H1 (cell line): Measurements from ENCODE around the gene MRPS25. TPM values are rescaled to one million over a fixed set of nuclear protein-coding genes. Genes with fewer than 3 reads are reported as not detected.

ENCODE experiments used
- CTCF ChIA-PET: fragments of 300-600 bp; sonication (Branson Sonifier 250); formaldehyde crosslinking; loops from one replicate; lab custom pipeline; 2021; ENCODE audit not compliant: partially characterized antibody; lab: Charles Lee
- POLR2A ChIA-PET: fragments of 300-600 bp; sonication (Branson Sonifier 250); formaldehyde crosslinking; loops from one replicate; lab custom pipeline; 2021; ENCODE audit warnings: inconsistent platforms; ENCODE audit not compliant: partially characterized antibody; lab: Charles Lee
- DNase-seq, 2 experiments: peaks; one replicate each; pipeline versions ENCODE4 v3.0.0 to v3.0.0-alpha.2; 2010 to 2022; ENCODE audit warnings: low spot score in 2 of 2, low read depth in 1 of 2, mixed read lengths in 1 of 2
- FAIRE-seq: peaks from 2 replicates; lab custom pipeline; 2011; peaks lifted over from hg19 to GRCh38; lab: Jason Lieb, UNC
- H2AFZ ChIP-seq: 2 replicates; pipeline ENCODE4 v1.8.1; 2012; ENCODE audit warnings: low read length, inconsistent platforms
- H2AK5ac ChIP-seq: 2 replicates; pipeline ENCODE4 v1.6.1; 2013; ENCODE audit warnings: low read depth, low read length
- H2BK120ac ChIP-seq: replicated peaks from 2 replicates; pipeline ENCODE3; 2013; ENCODE audit warnings: low read depth, low read length, inconsistent platforms
- H2BK12ac ChIP-seq: 2 replicates; pipeline ENCODE4 v1.6.1; 2013; ENCODE audit warnings: low read depth, low read length
- H2BK15ac ChIP-seq: 2 replicates; pipeline ENCODE4 v1.6.1; 2013; ENCODE audit warnings: low read length
- H2BK20ac ChIP-seq: 2 replicates; pipeline ENCODE4 v1.6.1; 2013; ENCODE audit warnings: low read length
- H2BK5ac ChIP-seq: 2 replicates; pipeline ENCODE4 v1.6.1; 2013; ENCODE audit warnings: low read depth, low read length
- H3K14ac ChIP-seq: 2 replicates; pipeline ENCODE4 v1.6.1; 2013; ENCODE audit warnings: inconsistent platforms; ENCODE audit not compliant: insufficient read length
- H3K18ac ChIP-seq: 2 replicates; pipeline ENCODE4 v1.6.1; 2013; ENCODE audit warnings: low read length; ENCODE audit errors: extremely low read depth
- H3K23ac ChIP-seq: 2 replicates; pipeline ENCODE4 v1.6.1; 2013; ENCODE audit warnings: inconsistent platforms; ENCODE audit not compliant: insufficient read length
- H3K23me2 ChIP-seq: 2 replicates; pipeline ENCODE4 v1.6.1; 2013; ENCODE audit warnings: low read depth, low read length
- H3K27ac ChIP-seq: 2 replicates; pipeline ENCODE4 v1.6.1; 2011; ENCODE audit warnings: low read depth, low read length, inconsistent platforms
- H3K27me3 ChIP-seq, 4 experiments: replicated peaks in 1 of 4; 1 replicate in 1 of 4; 2 replicates in 3 of 4; pipeline versions ENCODE4 v1.6.1 to v1.8.1; 2011 to 2013; ENCODE audit warnings: low read length in 3 of 4, mild to moderate bottlenecking in 3 of 4, inconsistent platforms in 2 of 4, mixed read lengths in 2 of 4, moderate library complexity in 1 of 4; ENCODE audit not compliant: control insufficient read depth in 3 of 4, insufficient read depth in 3 of 4; ENCODE audit errors: extremely low read depth in 1 of 4
- H3K36me3 ChIP-seq, 4 experiments: 2 replicates each; pipeline versions ENCODE4 v1.6.1 to v1.8.1; 2011 to 2013; ENCODE audit warnings: mild to moderate bottlenecking in 4 of 4, low read length in 3 of 4, moderate library complexity in 2 of 4, control low read depth in 1 of 4, inconsistent platforms in 1 of 4; ENCODE audit not compliant: insufficient read depth in 4 of 4, control insufficient read depth in 2 of 4
- H3K4ac ChIP-seq: replicated peaks from 2 replicates; pipeline ENCODE3; 2013; ENCODE audit warnings: low read length, low read depth, mixed read lengths, inconsistent platforms; ENCODE audit not compliant: insufficient read length
- H3K4me1 ChIP-seq, 4 experiments: replicated peaks in 1 of 4; 1 replicate in 1 of 4; 2 replicates in 3 of 4; pipeline versions ENCODE4 v1.6.1 to v1.8.1; 2011 to 2013; ENCODE audit warnings: low read length in 3 of 4, inconsistent platforms in 2 of 4, mixed read lengths in 1 of 4; ENCODE audit not compliant: insufficient read depth in 4 of 4, control insufficient read depth in 3 of 4
- H3K4me2 ChIP-seq, 2 experiments: 2 replicates each; pipeline versions ENCODE4 v1.6.1 to v1.8.1; 2011 to 2013; ENCODE audit warnings: low read depth in 2 of 2, low read length in 2 of 2, control low read depth in 1 of 2, inconsistent platforms in 1 of 2, mild to moderate bottlenecking in 1 of 2; ENCODE audit not compliant: insufficient read depth in 1 of 2
- H3K4me3 ChIP-seq, 4 experiments: fragments of 200-600, 300-600 bp in 1 of 4; sonication (generic), shearing (Covaris generic), sonication (Bioruptor Twin) in 1 of 4; 2 replicates each; pipeline versions ENCODE4 v1.5.1 to v1.8.1; 2011 to 2016; ENCODE audit warnings: low read length in 4 of 4, low read depth in 3 of 4, control low read depth in 2 of 4, inconsistent platforms in 2 of 4, mild to moderate bottlenecking in 2 of 4, mixed read lengths in 1 of 4, moderate library complexity in 1 of 4; ENCODE audit not compliant: insufficient read depth in 2 of 4; ENCODE audit errors: extremely low read depth in 1 of 4
- H3K56ac ChIP-seq: replicated peaks from 2 replicates; pipeline ENCODE3; 2013; ENCODE audit warnings: low read depth, mild to moderate bottlenecking, mixed read lengths, low read length, inconsistent platforms; ENCODE audit not compliant: insufficient read length
- H3K79me1 ChIP-seq: 2 replicates; pipeline ENCODE4 v1.6.1; 2013; ENCODE audit warnings: low read depth, low read length, control low read depth
- H3K79me2 ChIP-seq, 2 experiments: 2 replicates each; pipeline versions ENCODE4 v1.6.1 to v1.8.1; 2012 to 2013; ENCODE audit warnings: low read length in 2 of 2, mild to moderate bottlenecking in 2 of 2, inconsistent platforms in 1 of 2; ENCODE audit not compliant: insufficient read depth in 2 of 2, control insufficient read depth in 1 of 2
- H3K9ac ChIP-seq, 4 experiments: replicated peaks in 1 of 4; 1 replicate in 1 of 4; 2 replicates in 3 of 4; pipeline versions ENCODE4 v1.6.1 to v1.8.1; 2011 to 2013; ENCODE audit warnings: low read depth in 3 of 4, low read length in 3 of 4, control low read depth in 2 of 4, mild to moderate bottlenecking in 2 of 4, moderate library complexity in 2 of 4, inconsistent platforms in 1 of 4; ENCODE audit errors: extremely low read depth in 1 of 4
- H3K9me3 ChIP-seq, 2 experiments: 2 replicates each; pipeline versions ENCODE4 v1.6.1 to v1.8.1; 2012 to 2013; ENCODE audit warnings: mild to moderate bottlenecking in 2 of 2, moderate library complexity in 2 of 2, control low read depth in 1 of 2, inconsistent platforms in 1 of 2, low read depth in 1 of 2, low read length in 1 of 2, mixed read lengths in 1 of 2; ENCODE audit not compliant: insufficient read depth in 2 of 2
- H4K20me1 ChIP-seq, 2 experiments: replicated peaks in 1 of 2; 2 replicates each; pipeline versions ENCODE3 to v1.8.1; 2011 to 2013; ENCODE audit warnings: inconsistent platforms in 2 of 2, low read length in 2 of 2, mild to moderate bottlenecking in 1 of 2; ENCODE audit not compliant: insufficient read depth in 2 of 2, control insufficient read depth in 1 of 2
- H4K5ac ChIP-seq: 2 replicates; pipeline ENCODE4 v1.6.1; 2013; ENCODE audit warnings: low read length, low read depth, mixed read lengths, inconsistent platforms; ENCODE audit not compliant: insufficient read length
- H4K8ac ChIP-seq: 2 replicates; pipeline ENCODE4 v1.8.0; 2013; ENCODE audit warnings: mild to moderate bottlenecking, moderate library complexity, low read length, inconsistent platforms; ENCODE audit not compliant: insufficient read depth; ENCODE audit errors: extremely low read depth
- H4K91ac ChIP-seq: replicated peaks from 2 replicates; pipeline ENCODE3; 2013; ENCODE audit warnings: low read length, mixed read lengths, inconsistent platforms; ENCODE audit not compliant: insufficient read length
- ATF2 ChIP-seq: IDR thresholded peaks from 2 replicates; pipeline ENCODE4 v1.6.1; 2012; ENCODE audit warnings: low read length, inconsistent platforms
- HDAC2 ChIP-seq, 2 experiments: fragments of 300-600 bp in 1 of 2; sonication (generic) in 1 of 2; IDR thresholded peaks; 2 replicates each; pipeline ENCODE4 v1.6.1; 2011 to 2012; ENCODE audit warnings: low read depth in 2 of 2, low read length in 2 of 2, mild to moderate bottlenecking in 2 of 2, moderate library complexity in 2 of 2, borderline replicate concordance in 1 of 2, inconsistent platforms in 1 of 2
- JUN ChIP-seq: IDR thresholded peaks from 2 replicates; pipeline ENCODE4 v1.6.1; 2011; ENCODE audit warnings: low read depth, mild to moderate bottlenecking, improper control_type of control experiment, low read length
- KDM5A ChIP-seq: fragments of 200-600 bp; IDR thresholded peaks from 2 replicates; pipeline ENCODE4 v1.7.1; 2012; ENCODE audit warnings: mild to moderate bottlenecking, low read length, inconsistent platforms, mixed read lengths
- POLR2A ChIP-seq, 2 experiments: IDR thresholded peaks; 1 replicate in 1 of 2; 2 replicates in 1 of 2; pipeline ENCODE4 v1.6.1; 2011; ENCODE audit warnings: low read depth in 2 of 2, low read length in 2 of 2, mild to moderate bottlenecking in 2 of 2; ENCODE audit errors: control extremely low read depth in 1 of 2
- SP1 ChIP-seq: IDR thresholded peaks from 2 replicates; pipeline ENCODE4 v1.6.1; 2011; ENCODE audit warnings: low read depth, low read length
- WGBS, 2 experiments: shearing (Covaris generic) in 1 of 2; methylation state at CpG; one replicate each; pipeline versions ENCODE4 v1.1.6 to v1.1.7; 2013 to 2015; ENCODE audit warnings: low lambda C conversion rate in 2 of 2, mixed read lengths in 2 of 2, inconsistent platforms in 1 of 2, low coverage in 1 of 2, missing lambda C conversion rate in 1 of 2; ENCODE audit not compliant: insufficient replicate concordance in 2 of 2, insufficient coverage in 1 of 2, insufficient read length in 1 of 2; ENCODE audit errors: extremely low coverage in 1 of 2, missing lambda C conversion rate in 1 of 2; 5-methylcytosine and 5-hydroxymethylcytosine counted together
- polyA plus RNA-seq, 7 experiments: library from polyadenylated mRNA; depleted of rRNA in 3 of 7; stranded (reverse) in 5 of 7; unstranded in 2 of 7; fragments of >200 nt in 5 of 7; fragments of 200-250 nt in 2 of 7; gene quantifications; 1 replicate in 5 of 7; 2 replicates in 1 of 7; 4 replicates in 1 of 7; pipeline versions ENCODE4 v1.2.1 to v1.2.3, GENCODE V29; 2011 to 2013; ENCODE audit warnings: missing spikeins in 2 of 7, mixed read lengths in 2 of 7
- total RNA-seq: library from RNA; stranded (reverse); fragmentation: NEBNext Ultra II Directional; extraction: Animal tissue kit (Norgen Biotek cat#: 25700); gene quantifications from 2 replicates; pipeline ENCODE4 v1.2.1, GENCODE V29; 2021

MRPS25 gene
- total and polyA plus RNA-seq, 2 of the 8 experiments (the other 6 are each of a cell fraction or from before 2014, with no cell fraction given), result 23.0 to 56.5 TPM

- Histone ChIP-seq H2BK5ac (no peak overlapping the region), H3K56ac (no peak overlapping the region), H3K9me3 (no peaks in the 10 kb centered on the region), H3K27ac (no peak overlapping the region), H4K5ac (no peak overlapping the region), H3K18ac (no peak overlapping the region), H4K91ac (no peak overlapping the region), H3K23me2 (peaks cover 9% of the 10 kb centered on the region), H3K9ac (no peak overlapping the region), H2AK5ac (no peak overlapping the region), H2BK12ac (no peak overlapping the region), H2AFZ (no peak overlapping the region; the same call in 1 of the 2 replicates), H2BK15ac (no peak overlapping the region), H3K14ac (no peak overlapping the region), H4K20me1 (peaks cover 0 to 3% of the 10 kb centered on the region in 2 experiments), H3K4me3 (peak overlapping the region; percentile 93 to 100 (median 97)), H2BK20ac (no peak overlapping the region), H4K8ac (no peak overlapping the region), H3K79me2 (peaks cover 0 to 13% of the 10 kb centered on the region in 2 experiments), H3K4me2 (peak overlapping the region; percentile 100), H3K23ac (no peak overlapping the region), H3K79me1 (peaks cover 6% of the 10 kb centered on the region), H3K27me3 (no peaks in the 10 kb centered on the region), H3K4me1 (peaks cover 0 to 9% (median 4%) of the 10 kb centered on the region in 4 experiments; a peak in 4 of 7 replicates), H3K4ac (no peak overlapping the region), H2BK120ac (no peak overlapping the region), H3K36me3 (peaks cover 2 to 16% (median 6%) of the 10 kb centered on the region in 4 experiments; a peak in 4 of 8 replicates)
- POLR2A ChIA-PET, result no interaction called here
- CTCF ChIA-PET, result interaction anchor here (0.6 to 1.6 kb wide), 6 partner anchors 11 to 177 kb away, joined by 3 to 4 read pairs (median 3); no protein-coding TSS in a partner anchor
- TF ChIP-seq JUN, result no peak
- TF ChIP-seq SP1, result no peak
- TF ChIP-seq POLR2A (IDR thresholded peaks at IDR 0.05; ENCODE audit: control extremely low read depth in 1 of 2, low read depth in 2 of 2, low read length in 2 of 2), result no peak
- TF ChIP-seq ATF2, result no peak
- no peak for TF ChIP-seq HDAC2 (IDR thresholded peaks at IDR 0.05; ENCODE audit: borderline replicate concordance in 1 of 2, low read depth in 2 of 2, low read length in 2 of 2)
- TF ChIP-seq KDM5A, result no peak
- FAIRE-seq (no peak), DNase-seq (no peak)
- WGBS, 2 experiments, result 65% methylated on average over 6 of the region's 6 CpGs; no CpG with 5 or more reads in 1 of the 2 experiments
Observed at GRCh38 chr3:15097891-15098290, 32.8 kb upstream of the MRPS25 start.
